OCI-LY1 (cell line): ENCODE data around the gene SMIM24.
A peak's percentile ranks its signal among the peaks of the same experiment; 100 is the strongest.

ENCODE experiments used
- H2AFZ ChIP-seq: fragments of 200-600 bp; sonication (generic), shearing (Covaris generic); 2 replicates; pipeline ENCODE4 v1.6.0; 2014; ENCODE audit warnings: antibody characterized with exemption, mild to moderate bottlenecking, low read length
- H3F3A ChIP-seq: fragments of 200-600 bp; sonication (generic), shearing (Covaris generic); 2 replicates; pipeline ENCODE4 v1.6.0; 2014; ENCODE audit warnings: mild to moderate bottlenecking, antibody characterized with exemption, low read length, moderate library complexity; ENCODE audit not compliant: insufficient read depth
- H3K27ac ChIP-seq: fragments of 200-600 bp; sonication (generic); 2 replicates; pipeline ENCODE4 v1.5.1; 2014; ENCODE audit warnings: low read length, mixed run types, mild to moderate bottlenecking, low read depth; ENCODE audit not compliant: poor library complexity, severe bottlenecking
- H3K27me3 ChIP-seq: fragments of 200-600 bp; sonication (generic); 2 replicates; pipeline ENCODE4 v1.6.0; 2014; ENCODE audit warnings: antibody characterized with exemption, mild to moderate bottlenecking, low read length, moderate library complexity; ENCODE audit not compliant: insufficient read depth
- H3K36me3 ChIP-seq: fragments of 200-600 bp; sonication (generic); 2 replicates; pipeline ENCODE4 v1.6.1; 2014; ENCODE audit warnings: mild to moderate bottlenecking, antibody characterized with exemption, low read length, moderate library complexity, mixed read lengths; ENCODE audit not compliant: insufficient read depth
- H3K4me1 ChIP-seq: fragments of 200-600 bp; sonication (generic); 2 replicates; pipeline ENCODE4 v1.5.1; 2014; ENCODE audit warnings: mild to moderate bottlenecking, low read length, moderate library complexity; ENCODE audit not compliant: insufficient read depth, severe bottlenecking
- H3K4me2 ChIP-seq: fragments of 200-600 bp; sonication (generic), shearing (Covaris generic); 2 replicates; pipeline ENCODE4 v1.6.1; 2014; ENCODE audit warnings: low read length
- H3K4me3 ChIP-seq: fragments of 200-600 bp; sonication (generic); 2 replicates; pipeline ENCODE4 v1.5.1; 2014; ENCODE audit warnings: low read length, low read depth, mild to moderate bottlenecking, mixed read lengths; ENCODE audit not compliant: poor library complexity, severe bottlenecking
- H3K79me2 ChIP-seq: fragments of 200-600 bp; shearing (Covaris generic); 2 replicates; pipeline ENCODE4 v1.6.1; 2016; ENCODE audit warnings: mixed run types, low read length, mixed read lengths; ENCODE audit not compliant: insufficient read depth
- H3K9ac ChIP-seq: fragments of 200-600 bp; sonication (generic), shearing (Covaris generic); 2 replicates; pipeline ENCODE4 v1.6.1; 2014; ENCODE audit warnings: mild to moderate bottlenecking, low read length, mixed read lengths
- H3K9me2 ChIP-seq: fragments of 200-600 bp; sonication (generic), shearing (Covaris generic); 2 replicates; pipeline ENCODE4 v1.6.1; 2014; ENCODE audit warnings: low read depth, mild to moderate bottlenecking, low read length, mixed read lengths
- H3K9me3 ChIP-seq: fragments of 200-600 bp; shearing (Covaris generic); 2 replicates; pipeline ENCODE4 v1.6.1; 2014; ENCODE audit warnings: low read length, mixed read lengths
- H4K20me1 ChIP-seq: fragments of 200-600 bp; sonication (generic), shearing (Covaris generic); 2 replicates; pipeline ENCODE4 v1.6.0; 2016; ENCODE audit warnings: mild to moderate bottlenecking, low read length; ENCODE audit not compliant: insufficient read depth
- EZH2 ChIP-seq: fragments of 200-600 bp; sonication (generic), shearing (Covaris generic); IDR thresholded peaks from 2 replicates; pipeline ENCODE4 v1.8.0; 2017; ENCODE audit warnings: borderline replicate concordance, mixed run types, mild to moderate bottlenecking, antibody characterized with exemption, low read length, moderate library complexity, mixed read lengths
- TF ChIP-seq, protein P1 (sequence below): fragments of 200-600 bp; sonication (generic), shearing (Covaris generic); IDR thresholded peaks from 2 replicates; pipeline ENCODE4 v1.5.1; 2017; ENCODE audit warnings: mild to moderate bottlenecking, antibody characterized with exemption, low read length, moderate library complexity, mixed read lengths

The SMIM24 gene

DNA sequence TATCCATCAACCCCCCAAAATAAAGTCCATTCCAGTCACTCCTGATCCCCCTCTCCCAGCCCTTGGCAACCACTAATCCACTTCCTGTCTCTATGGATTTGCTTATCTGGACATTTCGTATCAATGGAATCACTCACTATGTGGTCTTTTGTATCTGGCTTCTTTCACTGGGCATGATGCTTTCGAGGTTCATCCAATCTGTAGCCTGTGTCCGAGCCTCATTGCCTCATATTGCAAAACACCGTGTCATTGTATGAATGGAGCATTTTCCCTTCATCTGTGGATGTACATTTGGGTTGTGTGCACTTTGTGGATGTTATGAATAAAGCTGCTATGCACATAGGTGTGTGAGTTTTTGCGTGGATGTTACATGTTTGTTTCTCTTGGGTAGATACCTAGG is 24.4 kb upstream of the SMIM24 start:
- H3K9me3 ChIP-seq = no peaks in the 10 kb centered on the region
- H3K27ac ChIP-seq = peak overlapping the region; percentile 82
- TF ChIP-seq, protein P1, sequence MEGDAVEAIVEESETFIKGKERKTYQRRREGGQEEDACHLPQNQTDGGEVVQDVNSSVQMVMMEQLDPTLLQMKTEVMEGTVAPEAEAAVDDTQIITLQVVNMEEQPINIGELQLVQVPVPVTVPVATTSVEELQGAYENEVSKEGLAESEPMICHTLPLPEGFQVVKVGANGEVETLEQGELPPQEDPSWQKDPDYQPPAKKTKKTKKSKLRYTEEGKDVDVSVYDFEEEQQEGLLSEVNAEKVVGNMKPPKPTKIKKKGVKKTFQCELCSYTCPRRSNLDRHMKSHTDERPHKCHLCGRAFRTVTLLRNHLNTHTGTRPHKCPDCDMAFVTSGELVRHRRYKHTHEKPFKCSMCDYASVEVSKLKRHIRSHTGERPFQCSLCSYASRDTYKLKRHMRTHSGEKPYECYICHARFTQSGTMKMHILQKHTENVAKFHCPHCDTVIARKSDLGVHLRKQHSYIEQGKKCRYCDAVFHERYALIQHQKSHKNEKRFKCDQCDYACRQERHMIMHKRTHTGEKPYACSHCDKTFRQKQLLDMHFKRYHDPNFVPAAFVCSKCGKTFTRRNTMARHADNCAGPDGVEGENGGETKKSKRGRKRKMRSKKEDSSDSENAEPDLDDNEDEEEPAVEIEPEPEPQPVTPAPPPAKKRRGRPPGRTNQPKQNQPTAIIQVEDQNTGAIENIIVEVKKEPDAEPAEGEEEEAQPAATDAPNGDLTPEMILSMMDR = no peak
- no peak for TF ChIP-seq EZH2
- no peaks in the 10 kb centered on the region for H3K9me2 ChIP-seq
- H3K36me3 ChIP-seq = peaks cover 7% of the 10 kb centered on the region; the same call in 1 of the 2 replicates
- H3K9ac ChIP-seq = peak overlapping the region; percentile 71; the same call in 1 of the 2 replicates
- H3K4me3 ChIP-seq = peak overlapping the region; percentile 66
- no peaks in the 10 kb centered on the region for H3F3A ChIP-seq
- H4K20me1 ChIP-seq = no peaks in the 10 kb centered on the region
- no peaks in the 10 kb centered on the region for H3K27me3 ChIP-seq
- H3K4me2 ChIP-seq = peak overlapping the region; percentile 78
- H3K79me2 ChIP-seq = peaks cover 16% of the 10 kb centered on the region
- peaks cover 24% of the 10 kb centered on the region for H3K4me1 ChIP-seq
- H2AFZ ChIP-seq = no peak overlapping the region

- H4K20me1 ChIP-seq = no peaks in the 10 kb centered on the region
- peaks cover 24% of the 10 kb centered on the region for H3K79me2 ChIP-seq
- H3K9me3 ChIP-seq = no peaks in the 10 kb centered on the region
- no peak overlapping the region for H3K4me3 ChIP-seq
- H3K9ac ChIP-seq = no peak overlapping the region
- H2AFZ ChIP-seq = no peak overlapping the region
- TF ChIP-seq, protein P1 = no peak
- TF ChIP-seq EZH2 = no peak
- H3K9me2 ChIP-seq = no peaks in the 10 kb centered on the region
- H3F3A ChIP-seq = no peaks in the 10 kb centered on the region
- H3K4me2 ChIP-seq = no peak overlapping the region
- H3K27me3 ChIP-seq = no peaks in the 10 kb centered on the region
- peaks cover 31% of the 10 kb centered on the region for H3K4me1 ChIP-seq
- 0 out of 2 replicates have a peak, but pooled peaks cover 1% of the 10 kb centered on the region for H3K36me3 ChIP-seq
- H3K27ac ChIP-seq = no peak overlapping the region
These were observed 22.8 kb upstream of the SMIM24 start for GRCh38 chr19:3503036-3503572.

- H3F3A ChIP-seq = no peaks in the 10 kb centered on the region
- H2AFZ ChIP-seq = no peak overlapping the region
- no peaks in the 10 kb centered on the region for H3K27me3 ChIP-seq
- no peak overlapping the region for H3K27ac ChIP-seq
- peaks cover 14% of the 10 kb centered on the region; the same call in 1 of the 2 replicates for H3K36me3 ChIP-seq
- no peak overlapping the region for H3K9ac ChIP-seq
- H3K4me3 ChIP-seq = no peak overlapping the region
- H3K4me2 ChIP-seq = no peak overlapping the region
- H3K9me3 ChIP-seq = no peaks in the 10 kb centered on the region
- H3K4me1 ChIP-seq = peaks cover 21% of the 10 kb centered on the region
- H4K20me1 ChIP-seq = no peaks in the 10 kb centered on the region
- H3K79me2 ChIP-seq = peaks cover 18% of the 10 kb centered on the region
- no peaks in the 10 kb centered on the region for H3K9me2 ChIP-seq
- TF ChIP-seq, protein P1 = no peak
- no peak for TF ChIP-seq EZH2
These were observed 21.5 kb upstream of the SMIM24 start for GRCh38 chr19:3501780-3502179.
